ENCODE data around the gene GNG2. TPM values are rescaled to one million over a fixed set of nuclear protein-coding genes. Genes with fewer than 3 reads are reported as not detected.

The GNG2 gene
- total RNA-seq, 1 experiment from 2014 or later, result 0.23 TPM

DNA sequence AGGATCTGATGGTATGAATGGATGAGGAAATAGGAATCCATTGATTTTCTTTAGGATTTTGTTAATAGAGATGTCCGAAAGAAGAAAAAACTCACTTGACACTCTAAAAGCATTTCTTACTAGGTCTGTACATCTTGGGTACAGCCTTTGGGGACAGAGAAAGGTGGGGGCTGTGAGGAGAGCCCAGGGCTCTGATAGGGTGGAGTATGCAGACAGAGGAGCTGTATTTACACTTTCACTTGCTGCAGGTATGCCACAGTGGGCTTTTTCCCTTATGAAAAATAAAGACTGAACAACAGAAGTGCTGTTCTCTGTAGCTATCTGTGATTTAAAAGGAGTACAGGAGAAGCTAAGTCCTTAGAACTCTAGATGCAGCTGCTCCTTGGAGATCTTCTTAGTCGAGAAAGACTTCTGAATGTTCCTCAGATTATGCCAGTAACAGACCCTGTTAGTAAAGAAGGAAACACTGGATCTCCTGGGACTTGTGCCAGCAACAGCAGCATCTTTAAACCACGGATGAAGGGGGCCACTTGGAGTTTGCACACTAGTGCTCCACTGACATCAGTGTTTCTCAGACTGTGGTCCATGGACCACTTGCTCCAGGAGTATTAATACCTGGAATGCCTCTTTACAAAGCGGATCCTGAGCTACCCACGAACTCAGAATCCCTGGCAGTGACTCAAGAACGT lies 109.6 kb downstream of the GNG2 start:
- Histone ChIP-seq H3K4me1 (ENCODE audit: control insufficient read depth, insufficient read depth, low read length) (no peaks in the 10 kb centered on the region), H3K9me3 (ENCODE audit: control insufficient read depth, insufficient read depth, low read depth, low read length) (no peaks in the 10 kb centered on the region), H3K27me3 (ENCODE audit: control insufficient read depth, insufficient read depth, low read length) (peaks cover 5% of the 10 kb centered on the region), H3K4me3 (ENCODE audit: low read depth in 2 of 2, low read length in 2 of 2) (no peak overlapping the region), H3K27ac (ENCODE audit: low read length) (no peak overlapping the region), H3K36me3 (ENCODE audit: control insufficient read depth, insufficient read depth, low read length) (no peaks in the 10 kb centered on the region)
- DNase-seq (ENCODE audit: low read depth, low spot score) (no peak), ATAC-seq (no peak)
- no peak for TF ChIP-seq TCF7L2 (IDR thresholded peaks at IDR 0.05; ENCODE audit: low read depth, low read length)
- TF ChIP-seq, protein P1, sequence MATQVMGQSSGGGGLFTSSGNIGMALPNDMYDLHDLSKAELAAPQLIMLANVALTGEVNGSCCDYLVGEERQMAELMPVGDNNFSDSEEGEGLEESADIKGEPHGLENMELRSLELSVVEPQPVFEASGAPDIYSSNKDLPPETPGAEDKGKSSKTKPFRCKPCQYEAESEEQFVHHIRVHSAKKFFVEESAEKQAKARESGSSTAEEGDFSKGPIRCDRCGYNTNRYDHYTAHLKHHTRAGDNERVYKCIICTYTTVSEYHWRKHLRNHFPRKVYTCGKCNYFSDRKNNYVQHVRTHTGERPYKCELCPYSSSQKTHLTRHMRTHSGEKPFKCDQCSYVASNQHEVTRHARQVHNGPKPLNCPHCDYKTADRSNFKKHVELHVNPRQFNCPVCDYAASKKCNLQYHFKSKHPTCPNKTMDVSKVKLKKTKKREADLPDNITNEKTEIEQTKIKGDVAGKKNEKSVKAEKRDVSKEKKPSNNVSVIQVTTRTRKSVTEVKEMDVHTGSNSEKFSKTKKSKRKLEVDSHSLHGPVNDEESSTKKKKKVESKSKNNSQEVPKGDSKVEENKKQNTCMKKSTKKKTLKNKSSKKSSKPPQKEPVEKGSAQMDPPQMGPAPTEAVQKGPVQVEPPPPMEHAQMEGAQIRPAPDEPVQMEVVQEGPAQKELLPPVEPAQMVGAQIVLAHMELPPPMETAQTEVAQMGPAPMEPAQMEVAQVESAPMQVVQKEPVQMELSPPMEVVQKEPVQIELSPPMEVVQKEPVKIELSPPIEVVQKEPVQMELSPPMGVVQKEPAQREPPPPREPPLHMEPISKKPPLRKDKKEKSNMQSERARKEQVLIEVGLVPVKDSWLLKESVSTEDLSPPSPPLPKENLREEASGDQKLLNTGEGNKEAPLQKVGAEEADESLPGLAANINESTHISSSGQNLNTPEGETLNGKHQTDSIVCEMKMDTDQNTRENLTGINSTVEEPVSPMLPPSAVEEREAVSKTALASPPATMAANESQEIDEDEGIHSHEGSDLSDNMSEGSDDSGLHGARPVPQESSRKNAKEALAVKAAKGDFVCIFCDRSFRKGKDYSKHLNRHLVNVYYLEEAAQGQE (IDR thresholded peaks at IDR 0.05; ENCODE audit: insufficient read depth in 1 of 2, low read depth in 2 of 2, low read length in 1 of 2), result no peak
- TF ChIP-seq POLR2AphosphoS5 (IDR thresholded peaks at IDR 0.05; ENCODE audit: low read depth, low read length), result no peak
- no peak for TF ChIP-seq SIN3A (IDR thresholded peaks at IDR 0.05; ENCODE audit: borderline replicate concordance, insufficient read depth, low read depth, low read length)
- TF ChIP-seq, protein P2, sequence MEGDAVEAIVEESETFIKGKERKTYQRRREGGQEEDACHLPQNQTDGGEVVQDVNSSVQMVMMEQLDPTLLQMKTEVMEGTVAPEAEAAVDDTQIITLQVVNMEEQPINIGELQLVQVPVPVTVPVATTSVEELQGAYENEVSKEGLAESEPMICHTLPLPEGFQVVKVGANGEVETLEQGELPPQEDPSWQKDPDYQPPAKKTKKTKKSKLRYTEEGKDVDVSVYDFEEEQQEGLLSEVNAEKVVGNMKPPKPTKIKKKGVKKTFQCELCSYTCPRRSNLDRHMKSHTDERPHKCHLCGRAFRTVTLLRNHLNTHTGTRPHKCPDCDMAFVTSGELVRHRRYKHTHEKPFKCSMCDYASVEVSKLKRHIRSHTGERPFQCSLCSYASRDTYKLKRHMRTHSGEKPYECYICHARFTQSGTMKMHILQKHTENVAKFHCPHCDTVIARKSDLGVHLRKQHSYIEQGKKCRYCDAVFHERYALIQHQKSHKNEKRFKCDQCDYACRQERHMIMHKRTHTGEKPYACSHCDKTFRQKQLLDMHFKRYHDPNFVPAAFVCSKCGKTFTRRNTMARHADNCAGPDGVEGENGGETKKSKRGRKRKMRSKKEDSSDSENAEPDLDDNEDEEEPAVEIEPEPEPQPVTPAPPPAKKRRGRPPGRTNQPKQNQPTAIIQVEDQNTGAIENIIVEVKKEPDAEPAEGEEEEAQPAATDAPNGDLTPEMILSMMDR (IDR thresholded peaks at IDR 0.05), result no peak
- in situ Hi-C loops (cut with HindIII; ENCODE audit: low pct_unique_long_range_greater_than_20kb, low sequenced_read_pairs) (no loop called here), intact Hi-C loops (cut with micrococcal nuclease; ENCODE audit: unreplicated experiment) (no loop called here)
- CTCF ChIA-PET, result interaction anchor here (0.6 kb wide), 1 partner anchor 19 kb away, joined by 3 read pairs; no protein-coding TSS in a partner anchor
- BruUV-seq (replicated peaks), result no TSS peak
- POLR2A ChIA-PET, result no interaction called here

DNA sequence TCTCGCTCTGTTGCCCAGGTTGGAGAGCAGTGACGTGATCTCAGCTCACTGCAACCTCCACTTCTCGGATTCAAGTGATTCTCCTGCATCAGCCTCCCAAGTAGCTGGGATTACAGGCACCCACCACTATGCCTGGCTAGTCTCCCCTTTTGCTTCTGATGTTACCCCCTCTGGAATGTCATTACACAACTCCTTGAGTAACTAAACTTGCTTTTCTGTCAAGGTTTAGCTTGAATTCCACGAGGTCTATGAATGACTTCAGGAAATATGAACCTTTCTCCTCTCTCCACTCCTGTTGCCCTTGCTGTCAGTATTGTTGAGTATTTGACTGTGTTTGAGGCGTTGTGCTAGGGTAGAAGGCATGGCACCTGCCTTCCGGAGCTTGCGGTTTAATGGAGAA lies 112.2 kb downstream of the GNG2 start:
- TF ChIP-seq TCF7L2 (IDR thresholded peaks at IDR 0.05; ENCODE audit: low read depth, low read length), result no peak
- TF ChIP-seq, protein P1 (IDR thresholded peaks at IDR 0.05; ENCODE audit: insufficient read depth in 1 of 2, low read depth in 2 of 2, low read length in 1 of 2), result no peak
- TF ChIP-seq SIN3A (IDR thresholded peaks at IDR 0.05; ENCODE audit: borderline replicate concordance, insufficient read depth, low read depth, low read length), result no peak
- no peak for TF ChIP-seq POLR2AphosphoS5 (IDR thresholded peaks at IDR 0.05; ENCODE audit: low read depth, low read length)
- TF ChIP-seq, protein P2 (IDR thresholded peaks at IDR 0.05), result no peak
- ATAC-seq (no peak), DNase-seq (ENCODE audit: low read depth, low spot score) (no peak)
- Histone ChIP-seq H3K4me1 (ENCODE audit: control insufficient read depth, insufficient read depth, low read length) (no peaks in the 10 kb centered on the region), H3K27me3 (ENCODE audit: control insufficient read depth, insufficient read depth, low read length) (peaks cover 3% of the 10 kb centered on the region), H3K27ac (ENCODE audit: low read length) (no peak overlapping the region), H3K9me3 (ENCODE audit: control insufficient read depth, insufficient read depth, low read depth, low read length) (no peaks in the 10 kb centered on the region), H3K36me3 (ENCODE audit: control insufficient read depth, insufficient read depth, low read length) (no peaks in the 10 kb centered on the region), H3K4me3 (ENCODE audit: low read depth in 2 of 2, low read length in 2 of 2) (no peak overlapping the region)
- intact Hi-C loops (cut with micrococcal nuclease; ENCODE audit: unreplicated experiment), result no loop called here
- CTCF ChIA-PET, result no interaction called here
- in situ Hi-C loops (cut with HindIII; ENCODE audit: low pct_unique_long_range_greater_than_20kb, low sequenced_read_pairs), result no loop called here
- POLR2A ChIA-PET, result no interaction called here
- BruUV-seq (replicated peaks), result no TSS peak

Data from Panc1 (cell line).